WTC11 (cell line): ENCODE data around the gene SLA2.

Experiments used
- ATF3 ChIP-seq: sonication (generic); formaldehyde crosslinking; conservative IDR thresholded peaks from 2 replicates; pipeline ENCODE4 v1.8.1; 2022; ENCODE audit warnings: mild to moderate bottlenecking, missing genetic modification reagents
- CTCF ChIP-seq: fragments of 200-600 bp; IDR thresholded peaks from 2 replicates; pipeline ENCODE4 v1.8.0; 2022; ENCODE audit warnings: antibody characterized with exemption
- ESRRA ChIP-seq: sonication (generic); formaldehyde crosslinking; IDR thresholded peaks from 2 replicates; pipeline ENCODE4 v1.8.1; 2022; ENCODE audit warnings: mild to moderate bottlenecking, missing genetic modification reagents, borderline replicate concordance
- FOXP1 ChIP-seq: sonication (generic); formaldehyde crosslinking; IDR thresholded peaks from 2 replicates; pipeline ENCODE4 v1.8.0; 2022; ENCODE audit warnings: missing genetic modification reagents, mild to moderate bottlenecking, moderate library complexity, borderline replicate concordance
- MLX ChIP-seq: sonication (generic); formaldehyde crosslinking; IDR thresholded peaks from 2 replicates; pipeline ENCODE4 v1.8.1; 2023; ENCODE audit warnings: mild to moderate bottlenecking, missing genetic modification reagents, moderate library complexity
- NFE2L1 ChIP-seq: sonication (generic); formaldehyde crosslinking; IDR thresholded peaks from 2 replicates; pipeline ENCODE4 v1.8.1; 2023; ENCODE audit warnings: missing genetic modification reagents
- PREB ChIP-seq: sonication (generic); formaldehyde crosslinking; IDR thresholded peaks from 2 replicates; pipeline ENCODE4 v1.8.1; 2022; ENCODE audit warnings: mild to moderate bottlenecking, missing genetic modification reagents, moderate library complexity, borderline replicate concordance
- SP1 ChIP-seq: sonication (generic); formaldehyde crosslinking; conservative IDR thresholded peaks from 2 replicates; pipeline ENCODE4 v1.8.1; 2022; ENCODE audit warnings: missing genetic modification reagents
- TEAD4 ChIP-seq: sonication (generic); formaldehyde crosslinking; IDR thresholded peaks from 2 replicates; pipeline ENCODE4 v1.8.0; 2022; ENCODE audit warnings: mild to moderate bottlenecking, missing genetic modification reagents
- ZNF423 ChIP-seq: fragments of 250-450 bp; sonication (Bioruptor Pico); IDR thresholded peaks from 2 replicates; pipeline ENCODE4 v2.1.2; 2022; ENCODE audit warnings: mild to moderate bottlenecking, moderate library complexity

GRCh38 chr20:36653456-36653855 is 7.5 kb upstream of the SLA2 start:
- TF ChIP-seq CTCF (no peak), FOXP1 (CRISPR knock-in tag) (no peak), ZNF423 (CRISPR knock-in tag) (no peak), TEAD4 (no peak), ATF3 (no peak), PREB (CRISPR knock-in tag) (no peak), NFE2L1 (no peak), SP1 (CRISPR knock-in tag) (no peak), ESRRA (CRISPR knock-in tag) (no peak), MLX (CRISPR knock-in tag) (no peak)
